ENCODE results near the gene AKR1D1.
A peak's percentile ranks its signal among the peaks of the same experiment; 100 is the strongest.

DNA sequence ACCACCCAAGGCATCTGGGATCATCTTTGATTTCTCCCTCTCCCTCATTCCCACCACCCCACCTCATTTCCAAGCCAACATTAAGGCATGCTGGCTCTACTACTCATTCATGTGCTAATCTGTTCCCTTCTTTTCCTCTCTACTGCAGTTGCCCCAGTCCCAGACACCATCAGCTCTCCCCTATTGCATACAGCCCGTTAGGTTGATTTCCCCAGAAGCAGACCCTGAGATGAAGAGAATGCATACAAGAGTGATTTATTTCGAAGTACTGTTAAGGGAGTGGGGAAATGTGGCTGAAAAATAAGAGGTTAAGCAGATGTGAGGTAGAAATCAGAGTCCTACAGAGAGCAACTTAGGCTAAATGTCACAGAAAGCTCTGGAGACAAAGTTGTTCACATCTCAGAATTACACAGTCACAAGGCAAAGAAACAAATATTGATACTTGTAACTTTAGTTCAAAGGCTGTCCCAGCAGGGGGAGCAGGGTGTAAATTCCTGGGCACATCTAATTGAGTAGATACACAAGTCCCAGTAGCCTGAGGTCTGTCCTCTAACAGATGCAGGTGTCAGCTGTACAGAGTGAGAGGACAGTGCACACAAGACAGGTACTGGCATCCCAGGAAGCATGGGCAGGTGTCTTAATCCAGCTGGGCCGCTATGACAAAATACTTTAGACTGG is 20.9 kb downstream of the AKR1D1 start:
- TF ChIP-seq, protein P1, sequence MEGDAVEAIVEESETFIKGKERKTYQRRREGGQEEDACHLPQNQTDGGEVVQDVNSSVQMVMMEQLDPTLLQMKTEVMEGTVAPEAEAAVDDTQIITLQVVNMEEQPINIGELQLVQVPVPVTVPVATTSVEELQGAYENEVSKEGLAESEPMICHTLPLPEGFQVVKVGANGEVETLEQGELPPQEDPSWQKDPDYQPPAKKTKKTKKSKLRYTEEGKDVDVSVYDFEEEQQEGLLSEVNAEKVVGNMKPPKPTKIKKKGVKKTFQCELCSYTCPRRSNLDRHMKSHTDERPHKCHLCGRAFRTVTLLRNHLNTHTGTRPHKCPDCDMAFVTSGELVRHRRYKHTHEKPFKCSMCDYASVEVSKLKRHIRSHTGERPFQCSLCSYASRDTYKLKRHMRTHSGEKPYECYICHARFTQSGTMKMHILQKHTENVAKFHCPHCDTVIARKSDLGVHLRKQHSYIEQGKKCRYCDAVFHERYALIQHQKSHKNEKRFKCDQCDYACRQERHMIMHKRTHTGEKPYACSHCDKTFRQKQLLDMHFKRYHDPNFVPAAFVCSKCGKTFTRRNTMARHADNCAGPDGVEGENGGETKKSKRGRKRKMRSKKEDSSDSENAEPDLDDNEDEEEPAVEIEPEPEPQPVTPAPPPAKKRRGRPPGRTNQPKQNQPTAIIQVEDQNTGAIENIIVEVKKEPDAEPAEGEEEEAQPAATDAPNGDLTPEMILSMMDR (IDR thresholded peaks at IDR 0.05), result peak; percentile 27
- TF ChIP-seq EZH2 (IDR thresholded peaks at IDR 0.05), result no peak
- no peak for TF ChIP-seq EZH2phosphoT487 (IDR thresholded peaks at IDR 0.05)

Measured in neural progenitor cell (in vitro differentiated cells).